ENCODE results near the gene TMEM190. TPM values are rescaled to one million over a fixed set of nuclear protein-coding genes. Genes with fewer than 3 reads are reported as not detected.

TMEM190 gene
- total and polyA plus RNA-seq, 2 of the 8 experiments (the other 6 are each of a cell fraction or from before 2014, with no cell fraction given): 1.6 TPM; not detected in 1

GRCh38 chr19:55341595-55342531 is 34.8 kb upstream of the TMEM190 start:
- Histone ChIP-seq H3K27ac (ENCODE audit: low read depth, low read length) (no peak overlapping the region), H3K79me1 (ENCODE audit: low read depth, low read length) (peaks cover 5% of the 10 kb centered on the region; the same call in 1 of the 2 replicates), H3K4me3 (ENCODE audit: extremely low read depth in 1 of 4, insufficient read depth in 2 of 4, low read depth in 3 of 4, low read length in 4 of 4) (peak overlapping the region in 3 of 4 experiments; percentile 23 to 84 (median 26); a peak in 6 of 8 replicates), H4K8ac (ENCODE audit: extremely low read depth, insufficient read depth, low read length) (peak overlapping the region; percentile 73), H3K14ac (ENCODE audit: insufficient read length) (no peak overlapping the region), H2BK20ac (ENCODE audit: low read length) (0 out of 2 replicates have a peak overlapping the region, but pooled peaks have one; percentile 66), H2AK5ac (ENCODE audit: low read depth, low read length) (peak overlapping the region; percentile 83; the same call in 1 of the 2 replicates), H3K56ac (replicated peaks; ENCODE audit: insufficient read length, low read depth, low read length) (no peak overlapping the region), H3K4me1 (replicated peaks in 1 of 4; ENCODE audit: control insufficient read depth in 3 of 4, insufficient read depth in 4 of 4, low read length in 3 of 4) (peaks cover 0 to 23% (median 10%) of the 10 kb centered on the region in 4 experiments; a peak in 6 of 7 replicates), H2AFZ (ENCODE audit: low read length) (no peak overlapping the region), H3K23ac (ENCODE audit: insufficient read length) (no peak overlapping the region), H3K9me3 (ENCODE audit: insufficient read depth in 2 of 2, low read depth in 1 of 2, low read length in 1 of 2) (no peaks in the 10 kb centered on the region), H4K20me1 (replicated peaks in 1 of 2; ENCODE audit: control insufficient read depth in 1 of 2, insufficient read depth in 2 of 2, low read length in 2 of 2) (peaks cover 0 to 6% of the 10 kb centered on the region in 2 experiments), H3K36me3 (ENCODE audit: control insufficient read depth in 2 of 4, insufficient read depth in 4 of 4, low read length in 3 of 4) (peaks cover 0 to 38% (median 18%) of the 10 kb centered on the region in 4 experiments; a peak in 4 of 8 replicates), H3K18ac (ENCODE audit: extremely low read depth, low read length) (peak overlapping the region; percentile 10), H4K91ac (replicated peaks; ENCODE audit: insufficient read length, low read length) (peak overlapping the region; percentile 34), H2BK120ac (replicated peaks; ENCODE audit: low read depth, low read length) (no peak overlapping the region), H2BK12ac (ENCODE audit: low read depth, low read length) (peak overlapping the region; percentile 32; the same call in 1 of the 2 replicates), H3K27me3 (replicated peaks in 1 of 4; ENCODE audit: control insufficient read depth in 3 of 4, extremely low read depth in 1 of 4, insufficient read depth in 3 of 4, low read length in 3 of 4) (peaks cover 0 to under 1% (median 0%) of the 10 kb centered on the region in 4 experiments; a peak in 1 of 7 replicates), H3K4ac (replicated peaks; ENCODE audit: insufficient read length, low read depth, low read length) (peak overlapping the region; percentile 96), H3K4me2 (ENCODE audit: insufficient read depth in 1 of 2, low read depth in 2 of 2, low read length in 2 of 2) (peak overlapping the region; percentile 79 to 94), H2BK15ac (ENCODE audit: low read length) (peak overlapping the region; percentile 92), H3K9ac (replicated peaks in 1 of 4; ENCODE audit: extremely low read depth in 1 of 4, low read depth in 3 of 4, low read length in 3 of 4) (no peak overlapping the region; a peak in 1 of 7 replicates), H3K23me2 (ENCODE audit: low read depth, low read length) (peaks cover 20% of the 10 kb centered on the region; the same call in 1 of the 2 replicates), H4K5ac (ENCODE audit: insufficient read length, low read depth, low read length) (peak overlapping the region; percentile 0), H2BK5ac (ENCODE audit: low read depth, low read length) (peak overlapping the region; percentile 22), H3K79me2 (ENCODE audit: control insufficient read depth in 1 of 2, insufficient read depth in 2 of 2, low read length in 2 of 2) (peaks cover 0 to 3% of the 10 kb centered on the region in 2 experiments; a peak in 1 of 4 replicates)
- DNase-seq (ENCODE audit: low read depth in 1 of 2, low spot score in 2 of 2) (no peak), FAIRE-seq (no peak)
- ChIA-PET POLR2A (ENCODE audit: partially characterized antibody) (interaction anchor here (0.6 to 4.1 kb wide), 10 partner anchors 8 to 66 kb away, joined by 3 to 30 read pairs (median 4); partner anchors contain the start of genes GARIN5B and UBE2S), CTCF (ENCODE audit: partially characterized antibody) (interaction anchor here (0.6 to 2.0 kb wide), 5 partner anchors 8 to 76 kb away, joined by 3 to 9 read pairs (median 3); no protein-coding TSS in a partner anchor)
- WGBS, 2 experiments (ENCODE audit: extremely low coverage in 1 of 2, insufficient coverage in 1 of 2, insufficient read length in 1 of 2, insufficient replicate concordance in 2 of 2, low coverage in 1 of 2, low lambda C conversion rate in 2 of 2, missing lambda C conversion rate in 1 of 2): 85% methylated on average over 17 of the region's 50 CpGs; no CpG with 5 or more reads in 1 of the 2 experiments
- TF ChIP-seq, protein P1, sequence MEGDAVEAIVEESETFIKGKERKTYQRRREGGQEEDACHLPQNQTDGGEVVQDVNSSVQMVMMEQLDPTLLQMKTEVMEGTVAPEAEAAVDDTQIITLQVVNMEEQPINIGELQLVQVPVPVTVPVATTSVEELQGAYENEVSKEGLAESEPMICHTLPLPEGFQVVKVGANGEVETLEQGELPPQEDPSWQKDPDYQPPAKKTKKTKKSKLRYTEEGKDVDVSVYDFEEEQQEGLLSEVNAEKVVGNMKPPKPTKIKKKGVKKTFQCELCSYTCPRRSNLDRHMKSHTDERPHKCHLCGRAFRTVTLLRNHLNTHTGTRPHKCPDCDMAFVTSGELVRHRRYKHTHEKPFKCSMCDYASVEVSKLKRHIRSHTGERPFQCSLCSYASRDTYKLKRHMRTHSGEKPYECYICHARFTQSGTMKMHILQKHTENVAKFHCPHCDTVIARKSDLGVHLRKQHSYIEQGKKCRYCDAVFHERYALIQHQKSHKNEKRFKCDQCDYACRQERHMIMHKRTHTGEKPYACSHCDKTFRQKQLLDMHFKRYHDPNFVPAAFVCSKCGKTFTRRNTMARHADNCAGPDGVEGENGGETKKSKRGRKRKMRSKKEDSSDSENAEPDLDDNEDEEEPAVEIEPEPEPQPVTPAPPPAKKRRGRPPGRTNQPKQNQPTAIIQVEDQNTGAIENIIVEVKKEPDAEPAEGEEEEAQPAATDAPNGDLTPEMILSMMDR (IDR thresholded peaks at IDR 0.05; ENCODE audit: control extremely low read depth in 1 of 3, insufficient read depth in 1 of 3, low read depth in 1 of 3, low read length in 3 of 3): no peak
- TF ChIP-seq MAX (IDR thresholded peaks at IDR 0.05) (peak; percentile 72), NRF1 (IDR thresholded peaks at IDR 0.05; ENCODE audit: low read depth, low read length) (no peak), SP1 (IDR thresholded peaks at IDR 0.05; ENCODE audit: low read depth, low read length) (no peak), NANOG (IDR thresholded peaks at IDR 0.05; ENCODE audit: insufficient read depth, low read depth, low read length, poor library complexity, severe bottlenecking) (no peak), CHD1 (IDR thresholded peaks at IDR 0.05; ENCODE audit: low read depth, low read length) (no peak), KDM4A (IDR thresholded peaks at IDR 0.05; ENCODE audit: low read depth, low read length, severe bottlenecking) (no peak)
